Measurements from ENCODE around the gene SDK1.

GRCh38 chr7:3998060-3998459, 697.0 kb downstream of the SDK1 start:
- TF ChIP-seq RFX5 (IDR thresholded peaks at IDR 0.05; ENCODE audit: borderline replicate concordance, low read depth, low read length) (no peak), SP2 (IDR thresholded peaks at IDR 0.05; ENCODE audit: low read length) (no peak), POLR2A (IDR thresholded peaks at IDR 0.05; ENCODE audit: control extremely low read depth in 1 of 2, low read depth in 2 of 2, low read length in 2 of 2) (no peak), CTCF (IDR thresholded peaks at IDR 0.05; ENCODE audit: control extremely low read depth in 1 of 3, insufficient read depth in 1 of 3, low read depth in 1 of 3, low read length in 3 of 3) (no peak), SP1 (IDR thresholded peaks at IDR 0.05; ENCODE audit: low read depth, low read length) (no peak), SUZ12 (IDR thresholded peaks at IDR 0.05; ENCODE audit: low read length) (no peak), CREB1 (IDR thresholded peaks at IDR 0.05) (no peak), GABPA (IDR thresholded peaks at IDR 0.05; ENCODE audit: borderline replicate concordance, insufficient read depth, low read length) (no peak), TBP (IDR thresholded peaks at IDR 0.05; ENCODE audit: low read depth, low read length) (no peak), CHD1 (IDR thresholded peaks at IDR 0.05; ENCODE audit: low read depth, low read length) (no peak)
- TF ChIP-seq, protein P1, sequence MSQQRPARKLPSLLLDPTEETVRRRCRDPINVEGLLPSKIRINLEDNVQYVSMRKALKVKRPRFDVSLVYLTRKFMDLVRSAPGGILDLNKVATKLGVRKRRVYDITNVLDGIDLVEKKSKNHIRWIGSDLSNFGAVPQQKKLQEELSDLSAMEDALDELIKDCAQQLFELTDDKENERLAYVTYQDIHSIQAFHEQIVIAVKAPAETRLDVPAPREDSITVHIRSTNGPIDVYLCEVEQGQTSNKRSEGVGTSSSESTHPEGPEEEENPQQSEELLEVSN (IDR thresholded peaks at IDR 0.05), result no peak
